HK-2 (cell line): ENCODE results near the gene FST.
A peak's percentile ranks its signal among the peaks of the same experiment; 100 is the strongest.

Experiments used
- DNase-seq: peaks from one replicate; pipeline ENCODE4 v3.0.0-alpha.2; 2018; ENCODE audit not compliant: unreplicated experiment

The FST gene

GRCh38 chr5:53473633-53474032 lies 6.8 kb upstream of the FST start:
- no peak for DNase-seq

- no peak for DNase-seq
Measured at GRCh38 chr5:53475320-53475719, 5.1 kb upstream of the FST start.

- DNase-seq = no peak
Measured at GRCh38 chr5:53476019-53476418, 4.4 kb upstream of the FST start.

GRCh38 chr5:53476531-53477480 lies 3.6 kb upstream of the FST start:
- no peak for DNase-seq

- DNase-seq = no peak
Measured at GRCh38 chr5:53478411-53479044, 1.9 kb upstream of the FST start.

GRCh38 chr5:53479045-53479589 lies 1.3 kb upstream of the FST start:
- no peak for DNase-seq

- no peak for DNase-seq
Measured at GRCh38 chr5:53479590-53480415, 626 bp upstream of the FST start.

GRCh38 chr5:53481159-53481886 lies 894 bp downstream of the FST start:
- no peak for DNase-seq

GRCh38 chr5:53481887-53482716 lies 1.7 kb downstream of the FST start:
- DNase-seq = peak; percentile 36

- DNase-seq = no peak
Measured at GRCh38 chr5:53482717-53483638, 2.5 kb downstream of the FST start.

GRCh38 chr5:53487436-53487835 lies 7.0 kb downstream of the FST start:
- DNase-seq = no peak

GRCh38 chr5:53488195-53488722 lies 7.8 kb downstream of the FST start:
- DNase-seq = no peak

- DNase-seq = no peak
Measured at GRCh38 chr5:53490747-53491146, 10.3 kb downstream of the FST start.

GRCh38 chr5:53501054-53501453 lies 20.6 kb downstream of the FST start:
- no peak for DNase-seq

- DNase-seq = no peak
Measured at GRCh38 chr5:53503562-53504218, 23.3 kb downstream of the FST start.

- no peak for DNase-seq
Measured at GRCh38 chr5:53507013-53507412, 26.6 kb downstream of the FST start.

- no peak for DNase-seq
Measured at GRCh38 chr5:53508125-53508524, 27.7 kb downstream of the FST start.

- DNase-seq = no peak
Measured at GRCh38 chr5:53512539-53512938, 32.1 kb downstream of the FST start.

- no peak for DNase-seq
Measured at GRCh38 chr5:53515988-53516387, 35.6 kb downstream of the FST start.
